Jurkat, Clone E6-1 (cell line): ENCODE measurements around the gene DDX39A.
"Not testable (repeated sequence)": the region's sequence is repeated elsewhere in the genome, so short reads cannot be mapped to it uniquely, and the experiment has no call there.

Experiments used
- DNase-seq: peaks from one replicate; pipeline ENCODE4 v3.0.0-alpha.2; 2011; ENCODE audit warnings: low read depth, low spot score
- H3K4me3 ChIP-seq: 2 replicates; pipeline ENCODE4 v1.5.1; 2011; ENCODE audit warnings: mild to moderate bottlenecking, low read length, control low read depth, moderate library complexity

DDX39A gene

GRCh38 chr19:14371301-14371821, 47.8 kb downstream of the DDX39A start:
- H3K4me3 ChIP-seq: no peak overlapping the region
- no peak for DNase-seq

DNA sequence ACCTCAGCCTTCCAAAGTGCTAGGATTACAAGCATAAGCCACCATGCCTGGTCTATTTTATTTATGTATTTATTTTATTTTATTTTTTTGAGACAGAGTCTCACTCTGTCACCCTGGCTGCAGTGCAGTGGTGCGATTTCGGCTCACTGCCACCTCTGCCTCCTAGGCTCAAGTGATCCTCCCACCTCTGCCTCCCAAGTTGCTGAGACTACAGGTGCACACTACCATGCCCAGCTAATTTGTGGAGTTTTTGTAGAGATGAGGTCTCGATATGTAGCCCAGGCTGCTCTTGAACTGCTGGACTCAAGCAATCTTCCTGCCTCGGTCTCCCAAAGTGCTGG, 48.2 kb downstream of the DDX39A start:
- DNase-seq: no peak
- no peak overlapping the region for H3K4me3 ChIP-seq

DNA sequence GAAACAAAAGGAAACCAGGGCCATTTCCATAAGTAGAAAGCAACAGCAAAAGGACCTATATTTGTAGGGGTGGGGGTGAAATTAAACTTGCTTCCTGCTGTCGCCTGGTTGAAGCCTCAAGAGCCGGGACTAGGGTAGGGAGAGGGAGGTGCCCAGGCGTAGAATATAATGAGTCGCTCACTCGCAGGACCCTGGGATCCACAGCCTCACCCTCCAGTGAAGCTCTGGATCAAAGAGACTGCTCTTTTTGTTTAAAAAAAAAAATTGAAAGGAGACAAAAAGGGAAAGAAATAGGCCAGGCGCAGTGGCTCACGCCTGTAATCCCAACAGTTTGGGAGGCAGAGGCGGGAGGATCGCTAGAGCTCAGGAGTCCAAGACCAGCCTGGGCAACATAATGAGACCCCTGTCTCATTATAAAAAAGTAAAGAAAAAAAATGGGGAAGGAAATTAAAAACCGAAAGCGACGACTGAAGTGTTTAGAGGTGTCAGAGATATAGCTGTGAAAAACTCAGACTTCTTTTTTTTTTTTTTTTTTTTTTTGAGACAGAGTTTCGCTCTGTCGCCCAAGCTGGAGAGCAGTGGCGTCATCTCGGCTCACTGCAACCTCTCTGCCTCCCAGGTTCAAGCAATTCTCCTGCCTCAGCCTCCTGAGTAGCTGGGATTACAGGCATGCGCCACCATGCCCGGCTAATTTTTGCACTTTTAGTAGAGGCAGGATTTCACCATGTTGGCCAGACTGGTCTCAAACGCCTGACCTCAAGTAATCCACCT, 48.8 kb downstream of the DDX39A start:
- no peak overlapping the region for H3K4me3 ChIP-seq
- no peak for DNase-seq

GRCh38 chr19:14369399-14370168, 49.6 kb downstream of the DDX39A start:
- no peak for DNase-seq
- no peak overlapping the region for H3K4me3 ChIP-seq

DNA sequence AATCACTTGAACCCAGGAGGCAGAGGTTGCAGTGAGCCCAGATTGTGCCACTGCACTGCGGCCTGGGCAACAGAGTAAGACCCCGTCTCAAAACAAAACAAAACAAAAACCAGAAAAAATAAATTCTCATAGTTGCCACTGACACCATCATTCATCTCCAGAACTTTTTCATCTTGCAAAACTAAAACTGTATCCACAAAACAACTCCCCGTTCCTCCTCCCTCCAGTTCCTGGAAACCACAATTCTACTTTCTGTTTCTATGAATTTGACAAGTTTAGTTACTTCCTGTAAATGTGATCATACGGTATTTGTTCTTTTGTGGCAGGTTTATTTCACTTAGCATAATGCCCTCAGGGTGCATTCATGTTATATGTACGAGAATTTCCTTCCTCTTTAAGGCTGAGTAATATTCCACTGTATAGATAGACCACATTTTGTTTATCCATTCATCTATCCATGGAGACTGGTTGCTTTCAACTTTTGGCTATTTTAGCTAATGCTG, 51.1 kb downstream of the DDX39A start:
- no peak overlapping the region for H3K4me3 ChIP-seq
- peak; percentile 69 for DNase-seq

GRCh38 chr19:14367016-14367415, 52.1 kb downstream of the DDX39A start:
- no peak for DNase-seq

DNA sequence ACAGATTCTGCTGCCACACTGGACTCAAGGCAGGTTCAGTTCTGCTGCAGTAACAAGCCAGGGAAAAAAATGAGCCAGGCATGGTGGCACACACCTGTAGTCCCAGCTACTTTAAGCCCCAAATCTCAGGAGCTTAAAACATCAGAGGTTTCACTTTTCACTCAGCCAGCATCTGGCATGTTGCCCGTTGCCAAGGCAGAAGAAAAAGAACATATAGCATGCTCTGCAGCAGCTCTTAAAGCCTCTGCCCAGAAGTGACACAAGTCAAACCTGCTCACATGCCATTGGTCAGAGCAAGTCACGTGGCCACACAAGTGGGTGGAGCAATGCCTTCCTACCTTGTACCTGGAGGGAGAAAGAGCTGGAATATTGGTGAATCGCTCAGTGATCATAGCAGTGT, 52.6 kb downstream of the DDX39A start:
- DNase-seq: peak; percentile 94
- H3K4me3 ChIP-seq: no peak overlapping the region

More at GRCh38 chr19:14367016-14367415, 52.1 kb downstream of the DDX39A start:
- H3K4me3 ChIP-seq: no peak overlapping the region

DNA sequence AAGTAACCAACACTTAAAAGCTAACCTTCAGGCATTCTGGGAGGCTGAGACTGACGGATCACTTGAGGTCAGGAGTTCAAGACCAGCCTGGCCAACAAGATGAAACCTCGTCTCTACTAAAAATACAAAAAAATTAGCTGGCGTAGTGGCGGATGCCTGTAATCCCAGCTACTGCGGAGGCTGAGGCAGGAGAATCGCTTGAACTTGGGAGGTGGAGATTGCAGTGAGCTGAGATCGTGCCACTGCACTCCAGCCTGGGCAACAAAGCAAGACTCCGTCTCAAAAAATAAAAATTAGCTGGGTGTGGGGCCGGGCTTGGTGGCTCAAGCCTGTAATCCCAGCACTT, 55.1 kb downstream of the DDX39A start:
- H3K4me3 ChIP-seq, DNase-seq: not testable (repeated sequence)

GRCh38 chr19:14363183-14364097, 55.7 kb downstream of the DDX39A start:
- H3K4me3 ChIP-seq: no peak overlapping the region
- no peak for DNase-seq

GRCh38 chr19:14361824-14362223, 57.3 kb downstream of the DDX39A start:
- peak; percentile 44 for DNase-seq
- no peak overlapping the region for H3K4me3 ChIP-seq
